Measurements from ENCODE around the gene IL22RA1.

Gene IL22RA1

GRCh38 chr1:24177161-24177560, 34.2 kb upstream of the IL22RA1 start:
- no peaks in the 10 kb centered on the region for H4K20me1 ChIP-seq (ENCODE audit: insufficient read depth, low read length)

GRCh38 chr1:24175033-24175755, 32.3 kb upstream of the IL22RA1 start:
- H3K4me2 ChIP-seq (ENCODE audit: low read length): no peak overlapping the region
- no peaks in the 10 kb centered on the region for H3F3A ChIP-seq (ENCODE audit: insufficient read depth, low read length)
- peaks cover 85% of the 10 kb centered on the region for H3K79me2 ChIP-seq (ENCODE audit: insufficient read depth, low read length)
- H3K36me3 ChIP-seq (ENCODE audit: insufficient read depth, low read length): peaks cover 86% of the 10 kb centered on the region
- no peaks in the 10 kb centered on the region for H3K9me2 ChIP-seq (ENCODE audit: low read depth, low read length)
- H3K27me3 ChIP-seq (ENCODE audit: insufficient read depth, low read length): no peaks in the 10 kb centered on the region
- peaks cover 23% of the 10 kb centered on the region for H3K4me1 ChIP-seq (ENCODE audit: insufficient read depth, low read length, severe bottlenecking)
- no peak overlapping the region for H3K9ac ChIP-seq (ENCODE audit: low read length)
- H3K9me3 ChIP-seq (ENCODE audit: low read length): no peaks in the 10 kb centered on the region
- H4K20me1 ChIP-seq (ENCODE audit: insufficient read depth, low read length): no peaks in the 10 kb centered on the region
- no peak for TF ChIP-seq EZH2 (IDR thresholded peaks at IDR 0.05; ENCODE audit: borderline replicate concordance, low read length)
- no peak for TF ChIP-seq CTCF (IDR thresholded peaks at IDR 0.05; ENCODE audit: low read length)
- no peak overlapping the region for H2AFZ ChIP-seq (ENCODE audit: low read length)
- H3K4me3 ChIP-seq (ENCODE audit: low read depth, low read length, poor library complexity, severe bottlenecking): no peak overlapping the region
- H3K27ac ChIP-seq (ENCODE audit: low read depth, low read length, poor library complexity, severe bottlenecking): no peak overlapping the region

More at GRCh38 chr1:24177161-24177560, 34.2 kb upstream of the IL22RA1 start:
- H3K4me3 ChIP-seq (ENCODE audit: low read depth, low read length, poor library complexity, severe bottlenecking): no peak overlapping the region
- H3K4me1 ChIP-seq (ENCODE audit: insufficient read depth, low read length, severe bottlenecking): peaks cover 38% of the 10 kb centered on the region
- TF ChIP-seq EZH2 (IDR thresholded peaks at IDR 0.05; ENCODE audit: borderline replicate concordance, low read length) (no peak), CTCF (IDR thresholded peaks at IDR 0.05; ENCODE audit: low read length) (no peak)
- H3K27me3 ChIP-seq (ENCODE audit: insufficient read depth, low read length): no peaks in the 10 kb centered on the region
- no peak overlapping the region for H3K4me2 ChIP-seq (ENCODE audit: low read length)
- H3K9ac ChIP-seq (ENCODE audit: low read length): no peak overlapping the region
- peaks cover 91% of the 10 kb centered on the region for H3K36me3 ChIP-seq (ENCODE audit: insufficient read depth, low read length)
- no peak overlapping the region for H2AFZ ChIP-seq (ENCODE audit: low read length)
- H3F3A ChIP-seq (ENCODE audit: insufficient read depth, low read length): no peaks in the 10 kb centered on the region
- peaks cover 86% of the 10 kb centered on the region for H3K79me2 ChIP-seq (ENCODE audit: insufficient read depth, low read length)
- H3K9me2 ChIP-seq (ENCODE audit: low read depth, low read length): no peaks in the 10 kb centered on the region
- no peaks in the 10 kb centered on the region for H3K9me3 ChIP-seq (ENCODE audit: low read length)
- H3K27ac ChIP-seq (ENCODE audit: low read depth, low read length, poor library complexity, severe bottlenecking): no peak overlapping the region

GRCh38 chr1:24173638-24174575, 31.0 kb upstream of the IL22RA1 start:
- Histone ChIP-seq H3K9ac (ENCODE audit: low read length) (no peak overlapping the region), H3K4me3 (ENCODE audit: low read depth, low read length, poor library complexity, severe bottlenecking) (no peak overlapping the region), H3K27me3 (ENCODE audit: insufficient read depth, low read length) (no peaks in the 10 kb centered on the region), H4K20me1 (ENCODE audit: insufficient read depth, low read length) (no peaks in the 10 kb centered on the region), H2AFZ (ENCODE audit: low read length) (no peak overlapping the region), H3K36me3 (ENCODE audit: insufficient read depth, low read length) (peaks cover 84% of the 10 kb centered on the region), H3F3A (ENCODE audit: insufficient read depth, low read length) (no peaks in the 10 kb centered on the region), H3K27ac (ENCODE audit: low read depth, low read length, poor library complexity, severe bottlenecking) (no peak overlapping the region), H3K9me3 (ENCODE audit: low read length) (no peaks in the 10 kb centered on the region), H3K4me1 (ENCODE audit: insufficient read depth, low read length, severe bottlenecking) (peaks cover 15% of the 10 kb centered on the region), H3K79me2 (ENCODE audit: insufficient read depth, low read length) (peaks cover 75% of the 10 kb centered on the region), H3K4me2 (ENCODE audit: low read length) (no peak overlapping the region), H3K9me2 (ENCODE audit: low read depth, low read length) (no peaks in the 10 kb centered on the region)
- TF ChIP-seq CTCF (IDR thresholded peaks at IDR 0.05; ENCODE audit: low read length) (no peak), EZH2 (IDR thresholded peaks at IDR 0.05; ENCODE audit: borderline replicate concordance, low read length) (no peak)
